Stimulated activated CD8-positive, alpha-beta memory T cell treated with anti-CD3 and anti-CD28 coated beads, Interleukin-15, amount 100 ng/mL, for 4 hours (primary cell): ENCODE measurements around the gene PRSS23.

ENCODE experiments used
- DNase-seq, 2 donors: peaks; one replicate each; pipeline ENCODE4 v3.0.0-alpha.2; 2020; ENCODE audit warnings: low read depth in 2 of 2

The PRSS23 gene

DNA sequence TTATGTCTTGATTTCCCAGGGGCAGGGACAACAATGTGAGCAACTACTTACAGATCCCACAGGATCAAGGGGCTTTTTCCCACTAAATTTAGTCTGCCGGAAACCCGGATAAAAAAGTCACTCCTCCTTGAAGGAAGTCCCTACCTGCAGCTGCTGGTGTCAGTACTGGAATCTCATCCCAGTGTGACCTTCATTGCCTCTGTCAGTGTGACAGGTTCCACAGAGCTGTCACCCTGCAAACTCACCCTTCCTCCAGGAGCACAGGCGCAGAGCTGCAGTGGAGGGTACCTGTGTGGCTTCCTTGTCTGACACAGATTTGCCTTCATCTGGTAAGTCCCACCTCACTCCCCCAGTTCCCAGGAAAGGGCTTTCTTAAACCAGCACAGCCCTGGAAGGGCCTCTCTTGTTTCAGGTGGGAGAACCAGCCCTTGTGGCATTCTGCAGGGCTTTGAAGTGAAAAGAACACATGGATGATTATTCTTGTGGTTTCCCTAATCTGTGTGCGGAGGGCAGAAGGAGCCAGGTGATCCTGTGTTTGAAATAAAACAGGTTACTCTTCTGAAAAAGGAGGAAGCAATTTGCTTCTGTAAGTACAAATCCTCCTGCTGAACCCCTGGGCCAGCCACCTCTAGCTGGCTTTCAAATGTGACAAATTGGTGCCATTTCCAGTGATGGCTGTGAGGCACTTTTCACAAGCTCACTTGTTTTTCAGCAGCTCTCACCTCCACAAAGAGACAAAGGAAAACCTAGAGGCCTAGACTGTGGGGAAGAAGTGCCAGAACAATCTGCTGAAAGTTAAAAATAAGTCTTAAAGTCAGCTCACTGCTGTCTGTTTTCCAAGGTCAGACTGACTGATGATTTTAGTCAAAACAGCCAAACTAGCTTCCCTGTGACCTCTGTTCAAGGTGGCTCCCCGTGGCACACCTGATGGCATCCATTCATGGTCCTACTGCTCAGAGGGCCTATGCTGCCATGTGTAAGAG is 9.2 kb upstream of the PRSS23 start:
- no peak for DNase-seq

DNA sequence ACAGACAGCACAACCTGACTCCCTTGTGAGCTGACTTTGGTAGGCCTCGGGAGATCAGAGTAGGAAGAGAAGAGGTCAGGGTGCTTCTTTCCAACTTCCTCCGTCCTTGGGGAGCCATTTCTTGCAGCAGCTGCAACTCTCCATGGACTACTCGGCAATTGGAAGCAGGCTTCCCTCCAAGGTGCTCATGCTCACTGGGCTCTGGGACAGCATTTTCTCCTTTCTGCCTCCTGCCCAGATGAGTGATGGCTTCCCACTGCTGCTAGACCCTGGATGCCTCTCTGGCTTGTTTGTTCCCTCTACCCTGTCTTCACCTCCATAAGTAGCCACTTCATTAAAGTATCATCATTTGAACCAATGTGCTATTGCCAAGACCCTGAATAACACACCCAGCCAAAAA is 8.2 kb upstream of the PRSS23 start:
- DNase-seq, result no peak

DNA sequence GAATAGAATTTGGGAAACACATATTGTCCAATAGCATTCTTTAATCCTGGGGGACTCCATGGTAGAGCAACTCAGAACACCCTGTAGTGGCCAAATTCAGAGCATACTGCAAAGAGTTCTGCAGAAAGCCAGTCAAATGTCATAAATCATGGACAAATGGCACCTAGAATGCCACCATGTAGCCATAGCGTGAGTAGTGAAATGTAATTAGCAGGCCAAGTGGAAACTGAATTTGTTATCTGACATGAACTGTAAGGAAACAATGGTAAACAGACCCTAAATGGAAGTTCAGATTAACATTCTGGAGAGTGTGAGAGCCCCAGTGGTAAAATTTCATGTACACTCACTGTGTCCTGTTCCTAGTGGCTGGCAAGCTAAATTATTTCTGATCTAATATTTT is 7.0 kb upstream of the PRSS23 start:
- DNase-seq, result no peak

DNA sequence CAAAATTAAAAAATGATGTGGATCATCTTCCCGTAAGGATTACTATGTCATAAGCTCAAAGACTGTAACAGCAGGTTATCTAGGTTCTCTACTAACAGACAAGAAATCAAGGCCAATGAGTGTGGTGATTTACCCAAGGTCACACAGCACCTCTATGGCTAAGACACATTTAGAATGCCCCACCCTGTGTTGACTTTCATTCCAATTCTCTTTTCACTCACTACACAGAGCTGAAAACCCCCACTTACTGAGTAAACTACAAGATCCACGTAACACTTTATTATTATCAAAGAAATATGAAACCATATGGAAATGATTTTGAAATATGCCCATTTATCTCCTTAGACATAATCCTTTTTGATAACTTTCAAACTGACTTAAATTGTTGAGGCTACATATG is 4.8 kb upstream of the PRSS23 start:
- no peak for DNase-seq

DNA sequence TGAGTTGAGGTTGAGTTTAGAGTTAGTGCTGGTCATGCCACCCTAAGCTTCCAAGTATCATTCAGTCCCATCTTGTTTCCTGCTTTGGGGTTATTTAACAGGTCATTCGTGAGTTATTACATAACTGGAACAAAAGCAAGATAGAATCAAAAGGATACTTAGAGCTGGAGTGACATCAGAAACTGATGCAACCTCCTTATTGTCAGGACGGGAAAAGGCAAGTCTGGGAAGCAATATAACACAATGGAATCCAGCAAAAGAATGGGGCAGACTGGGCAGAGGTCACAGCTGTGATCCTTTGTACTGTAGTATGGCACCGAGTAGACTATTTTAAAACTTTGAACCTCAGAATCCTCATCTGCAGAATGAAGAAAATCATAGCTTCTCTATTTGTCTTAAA is 4.4 kb upstream of the PRSS23 start:
- no peak for DNase-seq

DNA sequence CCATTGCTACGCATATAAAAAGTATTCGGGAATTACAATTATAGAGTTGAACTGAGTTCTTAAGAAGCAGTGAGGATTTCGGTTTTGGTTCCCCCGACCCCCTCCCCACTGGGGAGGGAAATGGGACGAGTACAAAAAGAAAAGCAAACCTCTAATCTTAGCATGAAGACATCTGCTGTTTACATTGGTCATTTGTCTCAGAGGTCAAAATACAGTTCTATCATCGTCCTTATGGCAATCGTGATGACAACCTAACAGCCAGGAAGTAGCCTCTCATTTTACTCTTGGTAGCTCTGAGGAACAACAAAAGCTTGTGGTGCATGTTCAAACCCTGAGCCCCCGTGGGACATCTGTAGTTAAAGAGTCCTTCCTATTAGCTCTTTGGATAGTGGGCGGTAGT is 3.2 kb upstream of the PRSS23 start:
- DNase-seq, result no peak

DNA sequence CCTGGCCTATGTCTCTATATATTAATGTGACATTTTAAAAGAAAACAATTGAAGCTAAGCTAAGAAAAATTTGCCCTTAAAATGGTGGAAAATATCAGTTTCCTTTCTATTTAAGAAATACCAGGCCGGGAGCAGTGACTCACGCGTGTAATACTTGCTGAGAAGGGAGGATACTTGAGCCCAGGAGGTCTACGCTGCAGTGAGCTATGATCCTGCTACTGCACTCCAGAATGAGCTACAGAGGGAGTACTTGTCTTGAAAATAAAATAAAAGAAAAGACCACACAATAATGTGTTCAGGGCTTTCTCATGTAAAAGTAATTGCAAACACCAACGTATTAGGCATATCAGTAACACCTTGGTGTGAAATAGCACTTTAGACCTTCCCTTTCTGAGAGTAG is 1.4 kb upstream of the PRSS23 start:
- no peak for DNase-seq

DNA sequence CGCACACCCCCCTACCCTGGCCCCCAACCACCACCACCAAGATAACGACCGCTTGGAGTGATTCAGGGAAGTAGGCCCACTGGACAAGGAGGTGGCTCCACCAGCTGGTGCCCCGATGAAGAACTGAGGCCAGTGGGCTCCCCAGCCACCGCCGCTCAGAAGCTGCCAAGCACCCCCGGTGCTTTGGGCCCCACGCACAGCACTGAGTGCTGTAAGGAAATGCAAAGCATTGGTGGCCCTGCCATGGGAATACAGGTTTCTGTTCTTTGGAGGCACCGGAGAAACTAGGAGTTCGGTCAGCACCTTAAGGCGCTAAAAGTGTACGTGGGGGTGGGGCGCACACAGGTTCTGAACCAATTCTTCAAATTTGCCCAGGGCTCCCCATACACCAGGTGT is 664 bp upstream of the PRSS23 start:
- no peak for DNase-seq

DNA sequence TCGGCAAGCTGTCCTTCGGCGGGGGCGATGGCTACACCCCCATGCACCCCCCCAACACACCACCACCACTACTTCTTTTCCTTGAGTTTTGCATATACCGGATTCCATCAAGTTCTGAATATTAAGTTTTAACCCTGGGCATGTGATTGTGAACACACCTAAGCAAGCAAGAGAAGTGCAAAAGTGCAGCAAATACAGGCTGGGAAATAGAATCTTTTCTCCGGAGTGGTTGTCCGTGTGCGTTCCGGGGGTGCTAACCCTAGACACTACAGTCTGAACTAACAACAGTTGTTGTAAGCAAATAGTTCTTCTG is 574 bp downstream of the PRSS23 start:
- no peak for DNase-seq

DNA sequence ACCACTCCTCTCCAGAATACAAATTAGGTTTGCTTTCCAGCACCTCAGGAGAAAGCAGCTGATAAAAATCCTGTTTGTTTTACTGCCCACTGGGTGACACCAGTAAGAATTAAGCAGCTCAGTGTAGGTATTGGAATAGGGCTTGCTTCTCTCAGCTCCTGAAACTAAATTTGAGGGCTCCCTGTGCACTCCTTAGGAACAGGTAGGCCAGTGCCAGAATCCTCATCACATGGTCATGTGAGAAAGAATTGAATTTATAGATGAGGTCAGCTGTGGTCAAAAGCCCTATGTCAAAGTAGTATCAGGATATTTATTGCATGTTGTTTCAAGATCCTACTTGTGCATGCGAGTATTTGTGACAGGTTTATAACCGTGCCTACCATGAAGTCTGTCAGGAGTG is 1.0 kb downstream of the PRSS23 start:
- no peak for DNase-seq

DNA sequence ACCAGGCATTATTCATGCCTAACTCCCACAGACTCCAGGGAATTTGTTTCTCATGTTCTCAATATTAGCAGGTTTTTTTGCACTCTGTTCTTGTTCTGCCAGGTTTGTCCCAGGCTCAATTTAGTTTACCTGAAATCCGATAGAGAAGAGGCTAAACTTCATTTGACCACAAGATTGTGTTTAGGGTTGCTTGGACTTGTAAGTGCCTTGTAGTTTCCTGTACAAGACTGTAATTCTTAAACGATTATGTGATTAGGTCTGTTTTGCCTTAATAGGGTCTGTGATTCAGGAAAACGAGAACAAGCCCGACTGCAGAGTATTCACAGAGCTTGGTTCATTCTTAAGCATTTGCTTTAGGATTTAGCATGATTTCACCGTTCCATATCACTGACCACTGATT is 1.8 kb downstream of the PRSS23 start:
- DNase-seq, result no peak

DNA sequence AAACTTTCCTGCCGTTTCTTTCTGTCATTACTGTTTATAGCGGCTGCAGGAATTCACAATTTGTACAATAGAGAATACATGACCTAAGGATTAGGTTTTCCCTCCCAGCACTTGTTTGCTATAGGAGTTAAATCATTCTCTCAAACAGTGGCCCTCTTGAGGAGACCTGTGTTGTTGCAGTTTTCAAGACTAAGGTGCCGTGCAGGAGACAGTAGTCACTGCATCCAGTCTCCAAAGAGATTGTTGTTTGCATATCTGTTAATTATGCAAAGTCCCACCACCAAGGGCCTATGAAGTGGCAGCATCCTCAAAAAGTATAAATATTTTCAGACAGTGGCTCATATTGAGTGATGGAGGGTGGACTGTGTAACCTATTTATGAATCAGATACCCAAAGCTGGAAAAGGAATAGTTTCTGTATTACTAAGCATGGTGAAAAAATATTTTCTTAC is 2.3 kb downstream of the PRSS23 start:
- DNase-seq, result no peak

DNA sequence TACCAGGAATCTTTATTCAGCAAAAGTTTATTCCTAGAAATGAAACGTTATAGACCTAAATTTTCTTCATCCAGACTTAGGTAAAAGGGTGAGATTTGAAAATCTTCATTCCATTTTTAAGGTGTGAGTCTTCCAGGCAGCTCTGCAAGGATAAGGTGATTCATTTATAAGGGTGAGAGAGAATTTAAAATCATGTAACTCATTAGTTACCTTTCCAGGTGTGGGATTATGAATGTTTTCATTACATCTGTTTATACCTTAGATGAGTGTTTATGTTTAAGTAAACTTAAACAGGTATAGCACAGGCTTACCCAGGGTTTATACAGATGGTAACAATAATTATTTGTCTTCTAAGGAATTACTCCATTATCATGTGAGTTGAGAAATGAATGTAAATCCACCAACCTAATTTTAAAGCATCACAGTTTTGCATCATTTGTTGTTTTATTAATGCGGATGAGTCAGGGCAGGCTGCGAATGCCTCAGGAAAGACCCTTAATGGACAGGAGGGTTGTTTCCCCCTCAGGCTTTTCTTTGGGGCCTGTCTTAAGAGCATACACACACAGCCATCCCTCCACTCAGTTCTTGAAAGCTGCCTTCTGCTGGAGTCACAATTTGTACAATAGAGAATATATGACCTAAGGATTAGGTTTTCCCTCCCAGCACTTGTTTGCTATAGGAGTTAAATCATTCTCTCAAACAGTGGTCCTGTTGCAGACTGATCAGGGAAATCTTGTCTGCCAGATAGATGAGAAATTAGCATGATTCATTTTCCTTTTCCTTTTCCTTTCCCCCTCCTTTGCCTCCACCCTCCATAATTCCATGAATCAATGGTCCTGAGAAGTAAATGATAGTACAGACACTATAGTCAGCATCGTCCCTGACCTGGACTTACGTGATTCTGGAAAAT is 3.0 kb downstream of the PRSS23 start:
- no peak for DNase-seq

DNA sequence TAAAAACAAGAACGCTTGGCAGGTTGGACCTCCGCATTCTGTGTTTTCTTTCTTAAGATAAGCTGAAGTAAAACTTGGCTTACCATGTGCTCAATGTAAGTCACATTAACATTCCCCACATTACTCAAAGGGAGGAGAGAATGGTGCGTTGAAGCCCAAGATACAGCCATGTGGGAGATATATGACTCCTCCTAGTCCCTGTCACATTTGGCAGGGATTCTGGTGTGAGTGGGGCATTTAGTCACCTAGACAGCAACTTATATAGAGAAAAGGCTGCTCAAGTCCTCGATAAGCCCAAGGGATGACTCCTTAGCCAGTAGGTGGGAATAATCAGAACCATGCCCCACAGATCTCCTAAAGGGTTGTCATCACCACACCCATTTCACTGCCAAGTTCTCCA is 4.6 kb downstream of the PRSS23 start:
- no peak for DNase-seq

DNA sequence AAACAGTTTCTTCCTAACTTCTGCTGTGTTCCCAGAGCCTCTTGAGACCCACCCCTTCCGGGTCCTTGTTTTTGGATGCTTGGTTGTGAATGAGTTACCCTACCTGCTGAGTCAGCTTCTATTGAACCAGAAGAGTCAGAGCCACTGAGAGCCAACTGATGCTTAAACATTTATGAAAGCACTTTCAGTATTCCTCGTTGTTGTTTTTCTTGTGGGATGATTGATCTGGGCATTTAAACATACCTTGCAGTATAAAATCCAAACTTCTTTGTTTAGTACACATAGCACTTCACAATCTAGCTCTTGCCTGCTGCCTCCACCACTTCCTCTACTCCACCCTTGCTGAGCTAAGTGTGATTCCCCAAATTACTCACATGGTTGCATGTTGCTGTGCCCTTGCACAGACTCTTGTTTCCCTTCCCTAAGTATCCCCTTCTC is 5.5 kb downstream of the PRSS23 start:
- no peak for DNase-seq

DNA sequence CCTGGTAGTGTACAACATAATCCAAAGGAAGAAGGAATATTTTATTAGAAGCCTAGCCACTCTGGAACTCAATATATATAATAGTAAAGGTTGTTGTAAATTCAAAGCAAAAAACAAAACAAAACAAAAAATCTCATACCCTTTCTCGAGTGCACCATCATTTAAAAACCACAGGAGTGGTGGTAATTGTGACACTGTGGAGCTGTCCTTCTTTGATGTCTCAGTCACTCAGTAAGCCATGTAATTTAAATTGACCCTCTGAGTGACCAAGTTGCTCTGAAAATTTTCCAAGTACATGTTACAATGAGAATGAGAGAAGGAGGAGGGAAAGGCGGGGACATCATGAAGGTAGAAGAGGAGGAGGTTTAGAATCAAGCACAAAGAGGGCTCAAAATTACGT is 6.6 kb downstream of the PRSS23 start:
- no peak for DNase-seq

DNA sequence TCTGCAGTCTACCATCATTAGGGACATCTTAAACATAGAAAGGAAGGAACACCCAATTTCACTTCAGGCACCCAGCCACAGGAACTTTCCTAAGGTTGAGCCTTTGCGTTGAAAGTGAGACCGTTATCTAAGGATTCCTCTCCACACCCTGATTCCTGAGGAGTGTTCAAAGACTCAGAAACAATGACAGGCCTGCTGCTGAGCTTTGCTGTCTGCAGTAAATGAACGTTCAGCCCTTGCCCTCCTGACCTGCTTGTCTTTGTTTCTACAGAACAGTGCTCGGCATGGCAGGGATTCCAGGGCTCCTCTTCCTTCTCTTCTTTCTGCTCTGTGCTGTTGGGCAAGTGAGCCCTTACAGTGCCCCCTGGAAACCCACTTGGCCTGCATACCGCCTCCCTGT is 7.0 kb downstream of the PRSS23 start:
- DNase-seq, result no peak

DNA sequence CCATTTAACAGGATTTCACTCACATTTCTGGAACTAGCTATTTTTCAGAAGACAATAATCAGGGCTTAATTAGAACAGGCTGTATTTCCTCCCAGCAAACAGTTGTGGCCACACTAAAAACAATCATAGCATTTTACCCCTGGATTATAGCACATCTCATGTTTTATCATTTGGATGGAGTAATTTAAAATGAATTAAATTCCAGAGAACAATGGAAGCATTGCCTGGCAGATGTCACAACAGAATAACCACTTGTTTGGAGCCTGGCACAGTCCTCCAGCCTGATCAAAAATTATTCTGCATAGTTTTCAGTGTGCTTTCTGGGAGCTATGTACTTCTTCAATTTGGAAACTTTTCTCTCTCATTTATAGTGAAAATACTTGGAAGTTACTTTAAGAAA is 9.2 kb downstream of the PRSS23 start:
- no peak for DNase-seq

DNA sequence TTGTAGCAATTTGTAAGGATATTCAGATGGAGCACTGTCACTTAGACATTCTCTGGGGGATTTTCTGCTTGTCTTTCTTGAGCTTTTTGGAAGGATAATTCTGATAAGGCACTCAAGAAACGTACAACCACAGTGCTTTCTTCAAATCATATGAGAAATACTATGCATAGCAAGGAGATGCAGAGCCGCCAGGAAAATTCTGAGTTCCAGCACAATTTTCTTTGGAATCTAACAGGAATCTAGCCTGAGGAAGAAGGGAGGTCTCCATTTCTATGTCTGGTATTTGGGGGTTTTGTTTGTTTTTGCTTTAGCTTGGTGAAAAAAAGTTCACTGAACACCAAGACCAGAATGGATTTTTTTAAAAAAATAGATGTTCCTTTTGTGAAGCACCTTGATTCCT is 9.9 kb downstream of the PRSS23 start:
- no peak for DNase-seq

DNA sequence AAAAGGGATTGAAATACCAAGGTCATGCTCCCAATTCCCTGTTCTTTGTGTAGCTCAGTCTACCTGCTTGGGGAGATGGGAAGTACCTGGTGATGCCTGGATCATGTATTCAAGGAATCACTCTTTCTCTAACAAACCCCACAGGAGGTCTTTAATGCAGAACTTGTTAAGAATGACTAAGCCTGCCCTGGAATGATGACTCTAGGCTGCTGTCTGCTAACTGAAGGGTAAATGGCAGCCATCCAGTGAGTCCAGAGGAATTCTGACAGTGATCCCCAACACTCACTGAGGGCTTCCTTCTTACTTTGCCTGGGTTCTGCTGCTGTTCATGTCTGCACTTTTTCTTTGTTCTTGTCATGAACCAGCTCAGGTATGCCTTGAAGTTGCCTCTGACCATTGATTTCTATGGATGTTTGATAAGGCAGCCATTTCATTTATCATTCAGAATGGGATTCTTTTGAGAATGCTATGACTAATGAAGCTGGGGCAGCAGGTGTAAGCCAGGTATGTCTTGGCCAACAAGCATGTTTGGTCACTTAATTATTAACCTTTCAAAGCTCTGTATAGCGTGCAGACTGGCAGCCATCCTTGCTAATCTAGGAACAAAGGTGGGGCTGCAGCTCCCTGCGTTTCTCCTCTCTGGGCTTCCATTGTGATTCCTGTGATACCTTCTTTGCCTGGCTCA is 11.4 kb downstream of the PRSS23 start:
- no peak for DNase-seq

DNA sequence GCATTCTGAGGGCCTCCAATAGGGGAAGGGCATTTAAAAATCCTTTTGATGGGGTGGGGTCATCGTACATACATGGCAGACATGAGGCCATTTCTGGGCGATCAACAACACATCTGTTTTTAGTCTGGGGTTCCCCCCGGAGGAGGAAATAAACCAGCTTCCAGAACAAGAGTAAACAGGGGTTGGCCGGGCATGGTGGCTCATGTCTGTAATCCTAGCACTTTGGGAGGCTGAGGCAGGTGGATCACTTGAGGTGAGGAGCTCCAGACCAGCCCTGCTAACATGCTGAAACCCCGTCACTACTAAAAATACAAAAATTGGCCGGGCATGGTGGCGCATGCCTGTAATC is 12.0 kb downstream of the PRSS23 start:
- DNase-seq, result no peak

DNA sequence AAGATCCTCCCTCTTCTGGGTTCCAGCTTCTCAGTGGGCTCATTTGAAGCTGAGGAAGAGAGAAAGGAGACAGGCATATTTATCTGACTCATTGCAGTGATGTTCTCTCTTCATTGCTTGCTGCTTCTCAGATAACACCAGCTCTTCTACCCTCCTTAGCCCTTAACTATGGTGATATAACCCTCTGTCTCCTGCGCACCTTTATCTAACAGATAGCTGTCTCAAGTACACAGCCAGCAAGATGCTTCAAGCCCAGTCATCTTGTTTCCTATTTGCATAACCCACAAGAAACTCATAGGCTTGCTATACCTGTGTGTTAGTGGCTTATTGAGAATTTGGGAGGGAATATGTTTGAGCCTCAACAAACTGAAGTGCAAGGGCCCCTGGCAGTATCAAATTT is 12.6 kb downstream of the PRSS23 start:
- no peak for DNase-seq
